ENCODE data around the gene NOTUM.

DNA sequence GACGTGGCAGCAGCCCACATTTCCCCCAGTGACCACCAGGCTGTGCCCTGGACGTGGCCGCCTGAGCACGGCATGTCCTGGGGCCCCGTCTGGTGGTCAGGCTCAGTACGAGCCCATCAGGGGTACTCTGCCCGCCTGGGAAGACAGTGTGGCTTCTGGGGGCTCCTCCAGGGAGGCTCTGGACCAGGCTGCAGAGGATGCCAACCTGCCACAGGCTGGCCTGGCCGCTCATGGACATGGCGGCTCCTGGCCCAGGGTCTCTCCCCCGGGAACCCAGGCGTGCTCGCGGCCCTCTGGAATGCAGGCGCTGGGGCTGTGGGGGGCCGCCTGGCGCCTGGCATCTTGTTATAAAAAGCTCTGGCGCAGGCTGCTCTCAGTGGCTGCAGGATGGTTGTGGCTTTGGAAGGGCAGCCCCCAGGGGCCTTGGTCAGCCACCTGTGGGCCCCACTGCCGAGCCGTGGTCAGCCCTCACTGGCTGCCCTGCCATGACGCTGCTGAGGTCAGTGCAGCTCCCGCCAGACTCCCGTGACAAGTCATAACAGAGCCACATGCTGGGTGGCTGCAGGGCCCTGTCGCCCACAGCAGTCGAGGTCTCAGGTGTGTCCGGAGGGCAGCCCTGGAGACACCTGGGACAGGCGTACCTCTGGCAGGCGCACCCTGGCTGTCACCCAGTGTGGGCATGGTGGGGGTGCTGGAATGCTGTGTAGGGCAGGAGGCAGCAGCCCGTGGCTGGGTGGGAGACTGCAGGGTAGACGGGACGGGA, 46.7 kb upstream of the NOTUM start:
- no peak for TF ChIP-seq POLR2A (IDR thresholded peaks at IDR 0.05)
- TF ChIP-seq, protein P1, sequence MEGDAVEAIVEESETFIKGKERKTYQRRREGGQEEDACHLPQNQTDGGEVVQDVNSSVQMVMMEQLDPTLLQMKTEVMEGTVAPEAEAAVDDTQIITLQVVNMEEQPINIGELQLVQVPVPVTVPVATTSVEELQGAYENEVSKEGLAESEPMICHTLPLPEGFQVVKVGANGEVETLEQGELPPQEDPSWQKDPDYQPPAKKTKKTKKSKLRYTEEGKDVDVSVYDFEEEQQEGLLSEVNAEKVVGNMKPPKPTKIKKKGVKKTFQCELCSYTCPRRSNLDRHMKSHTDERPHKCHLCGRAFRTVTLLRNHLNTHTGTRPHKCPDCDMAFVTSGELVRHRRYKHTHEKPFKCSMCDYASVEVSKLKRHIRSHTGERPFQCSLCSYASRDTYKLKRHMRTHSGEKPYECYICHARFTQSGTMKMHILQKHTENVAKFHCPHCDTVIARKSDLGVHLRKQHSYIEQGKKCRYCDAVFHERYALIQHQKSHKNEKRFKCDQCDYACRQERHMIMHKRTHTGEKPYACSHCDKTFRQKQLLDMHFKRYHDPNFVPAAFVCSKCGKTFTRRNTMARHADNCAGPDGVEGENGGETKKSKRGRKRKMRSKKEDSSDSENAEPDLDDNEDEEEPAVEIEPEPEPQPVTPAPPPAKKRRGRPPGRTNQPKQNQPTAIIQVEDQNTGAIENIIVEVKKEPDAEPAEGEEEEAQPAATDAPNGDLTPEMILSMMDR (IDR thresholded peaks at IDR 0.05) = no peak

All from thyroid gland (tissue), 4 donors.